GM13977 (cell line): ENCODE results near the gene AMFR.
A peak's percentile ranks its signal among the peaks of the same experiment; 100 is the strongest.

Experiments
- DNase-seq: peaks from one replicate; pipeline ENCODE4 v3.0.0; 2012; ENCODE audit warnings: low spot score
- in situ Hi-C: fragments of 300-500 bp; cut with MboI; formaldehyde crosslinking; loops from one replicate; pipeline ENCODE4 v1.12.0; 2022; ENCODE audit warnings: low sequenced_read_pairs, low pct_unique_long_range_greater_than_20kb, mixed read lengths, inconsistent platforms; ENCODE audit not compliant: unreplicated experiment
- TF ChIP-seq, protein P1 (sequence below): IDR thresholded peaks from 2 replicates; pipeline ENCODE4 v1.5.1; 2012; ENCODE audit warnings: mild to moderate bottlenecking, control low read depth; ENCODE audit not compliant: insufficient read depth; ENCODE audit errors: extremely low read depth, missing control alignments

AMFR gene

DNA sequence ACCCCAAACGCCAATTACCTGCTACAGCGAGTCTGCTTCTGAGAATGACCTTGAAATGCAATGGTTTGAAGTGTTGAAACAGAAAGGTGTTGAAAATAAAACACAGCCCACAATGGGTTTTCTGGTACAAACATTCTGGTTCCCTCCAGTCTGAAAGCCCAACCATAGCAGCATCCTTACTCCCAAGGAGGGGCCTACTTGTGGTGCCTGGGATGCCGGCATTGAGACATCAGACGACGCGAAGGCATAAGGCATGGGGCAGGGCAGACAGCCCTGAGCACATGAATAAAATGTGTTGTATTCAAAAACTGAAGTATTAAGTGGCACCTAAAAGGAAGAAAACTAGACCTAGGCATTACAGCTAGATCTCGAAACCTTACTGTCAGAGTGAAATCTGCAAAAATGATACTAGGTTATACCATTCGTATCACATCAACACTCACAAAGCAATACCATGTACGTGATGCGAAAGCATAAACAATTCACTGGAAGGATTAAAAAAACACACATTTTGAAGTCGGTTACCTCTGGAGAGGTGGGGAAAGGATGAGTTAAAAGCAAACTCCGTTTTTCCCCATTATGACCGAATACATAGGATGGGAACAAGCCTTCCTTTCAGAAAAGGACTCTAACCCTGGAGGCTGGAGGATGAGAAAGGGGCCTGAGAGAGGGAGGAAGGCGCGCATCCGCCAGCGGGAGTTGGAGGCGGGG lies 25.1 kb upstream of the AMFR start:
- in situ Hi-C loops, result no loop called here
- peak; percentile 12 for DNase-seq
- TF ChIP-seq, protein P1, sequence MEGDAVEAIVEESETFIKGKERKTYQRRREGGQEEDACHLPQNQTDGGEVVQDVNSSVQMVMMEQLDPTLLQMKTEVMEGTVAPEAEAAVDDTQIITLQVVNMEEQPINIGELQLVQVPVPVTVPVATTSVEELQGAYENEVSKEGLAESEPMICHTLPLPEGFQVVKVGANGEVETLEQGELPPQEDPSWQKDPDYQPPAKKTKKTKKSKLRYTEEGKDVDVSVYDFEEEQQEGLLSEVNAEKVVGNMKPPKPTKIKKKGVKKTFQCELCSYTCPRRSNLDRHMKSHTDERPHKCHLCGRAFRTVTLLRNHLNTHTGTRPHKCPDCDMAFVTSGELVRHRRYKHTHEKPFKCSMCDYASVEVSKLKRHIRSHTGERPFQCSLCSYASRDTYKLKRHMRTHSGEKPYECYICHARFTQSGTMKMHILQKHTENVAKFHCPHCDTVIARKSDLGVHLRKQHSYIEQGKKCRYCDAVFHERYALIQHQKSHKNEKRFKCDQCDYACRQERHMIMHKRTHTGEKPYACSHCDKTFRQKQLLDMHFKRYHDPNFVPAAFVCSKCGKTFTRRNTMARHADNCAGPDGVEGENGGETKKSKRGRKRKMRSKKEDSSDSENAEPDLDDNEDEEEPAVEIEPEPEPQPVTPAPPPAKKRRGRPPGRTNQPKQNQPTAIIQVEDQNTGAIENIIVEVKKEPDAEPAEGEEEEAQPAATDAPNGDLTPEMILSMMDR, result no peak

GRCh38 chr16:56448005-56448404 lies 22.7 kb upstream of the AMFR start:
- no peak for DNase-seq
- in situ Hi-C loops, result no loop called here
- TF ChIP-seq, protein P1, result no peak

- in situ Hi-C loops, result no loop called here
- DNase-seq, result no peak
- TF ChIP-seq, protein P1, result no peak
These were observed 21.9 kb upstream of the AMFR start for GRCh38 chr16:56447286-56447685.

DNA sequence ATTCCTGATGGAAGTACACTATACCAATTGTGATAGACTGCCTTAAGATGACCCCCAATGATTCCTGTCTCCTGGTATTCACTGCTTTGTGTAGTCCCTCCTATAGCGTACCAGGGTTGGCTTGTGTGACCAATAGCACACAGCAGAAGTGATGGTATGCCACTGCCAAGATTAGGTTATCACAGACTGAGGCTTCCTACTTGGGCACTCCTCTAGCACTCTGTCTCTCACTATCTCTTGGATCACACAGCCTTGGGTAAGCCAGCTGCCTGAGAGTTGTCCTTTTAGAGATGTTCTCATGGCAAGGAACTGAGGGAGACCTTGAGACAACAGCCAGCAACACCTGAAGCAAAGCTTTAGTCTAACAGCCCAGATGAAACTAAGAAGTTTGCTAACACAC lies 12.7 kb upstream of the AMFR start:
- in situ Hi-C loops, result no loop called here
- TF ChIP-seq, protein P1, result no peak
- DNase-seq, result no peak

DNA sequence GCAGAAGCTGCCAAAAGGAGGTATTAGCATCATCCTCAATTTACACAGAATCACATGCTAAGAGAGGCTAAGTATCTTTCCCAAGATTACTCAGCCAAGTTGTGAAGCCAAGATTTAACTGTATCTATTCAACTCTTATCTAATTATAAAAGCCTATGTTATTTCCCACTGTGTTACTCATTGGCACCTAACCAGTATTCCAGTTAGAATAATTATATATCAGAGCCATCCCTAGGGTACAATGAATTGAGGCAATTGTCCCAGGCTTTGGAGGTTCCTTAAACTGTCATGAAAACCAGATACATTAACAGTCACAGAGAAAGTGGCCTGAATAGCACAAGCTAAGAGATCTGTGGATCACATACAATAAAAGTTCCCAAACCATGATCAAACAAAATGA lies 10.9 kb upstream of the AMFR start:
- in situ Hi-C loops, result no loop called here
- TF ChIP-seq, protein P1, result no peak
- no peak for DNase-seq

DNA sequence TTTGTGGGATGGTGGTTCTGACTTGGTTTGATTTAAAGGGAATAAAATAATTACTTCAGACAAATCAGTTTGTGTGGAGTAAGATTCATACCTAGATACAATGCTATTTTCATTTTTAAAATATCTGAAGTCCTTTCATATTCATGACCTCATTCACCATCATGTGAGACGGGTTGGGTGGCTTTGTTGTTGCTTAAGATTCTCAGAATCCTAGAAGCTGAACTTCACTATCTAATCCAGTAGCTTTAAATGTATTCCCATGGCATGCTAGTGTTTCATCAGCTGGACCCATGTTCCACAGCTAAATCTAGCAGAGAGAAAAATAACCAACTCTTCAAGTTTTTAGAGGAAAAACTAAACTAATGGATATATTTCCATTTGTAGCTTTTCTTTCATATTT lies 2.7 kb upstream of the AMFR start:
- DNase-seq, result no peak
- TF ChIP-seq, protein P1, result no peak
- in situ Hi-C loops, result no loop called here
